Activated naive CD8-positive, alpha-beta T cell treated with anti-CD3 and anti-CD28 coated beads, Interleukin-2, amount 10 ng/mL, durations not matched to agents 7 days and 5 days (primary cell): ENCODE data around the gene MPPED1. TPM values are rescaled to one million over a fixed set of nuclear protein-coding genes. Genes with fewer than 3 reads are reported as not detected.

Experiments
- ATAC-seq: fragments of 150-1000 bp; cut with Tn5 transposase; one replicate; pipeline ENCODE4 v1.10.0; 2021; ENCODE audit warnings: low read depth, moderate library complexity
- POLR2A ChIA-PET: fragments of 350-600 bp; sonication (Branson Sonifier 250); formaldehyde crosslinking; loops from one replicate; lab custom pipeline; 2021; ENCODE audit warnings: antibody characterized with exemption; lab: Charles Lee
- DNase-seq: peaks from one replicate; pipeline ENCODE4 v3.0.0; 2021
- H3K27ac Mint-ChIP-seq: one replicate; pipeline ENCODE4 v1.8.0; 2022; ENCODE audit warnings: mild to moderate bottlenecking, mixed read lengths
- H3K27me3 Mint-ChIP-seq: one replicate; pipeline ENCODE4 v1.8.0; 2022; ENCODE audit warnings: mild to moderate bottlenecking, moderate library complexity, mixed read lengths
- H3K36me3 Mint-ChIP-seq: one replicate; pipeline ENCODE4 v1.8.0; 2021; ENCODE audit warnings: mild to moderate bottlenecking, mixed read lengths
- H3K4me1 Mint-ChIP-seq: one replicate; pipeline ENCODE4 v1.8.0; 2021; ENCODE audit warnings: mixed read lengths
- H3K4me3 Mint-ChIP-seq: one replicate; pipeline ENCODE4 v1.8.0; 2022; ENCODE audit warnings: mild to moderate bottlenecking, moderate library complexity, mixed read lengths
- H3K9me3 Mint-ChIP-seq: one replicate; pipeline ENCODE4 v1.8.0; 2021; ENCODE audit warnings: mixed read lengths
- total RNA-seq, 2 experiments: library from RNA; stranded (reverse); gene quantifications; one replicate each; pipeline ENCODE4 v1.2.3, GENCODE V29; 2021

The MPPED1 gene
- total RNA-seq, 2 experiments from 2014 or later, result not detected

- Mint-ChIP-seq H3K36me3 (no peaks in the 10 kb centered on the region), H3K27ac (no peak overlapping the region), H3K27me3 (peaks cover 11% of the 10 kb centered on the region), H3K4me1 (no peaks in the 10 kb centered on the region), H3K4me3 (no peak overlapping the region), H3K9me3 (no peaks in the 10 kb centered on the region)
- ATAC-seq, result no peak
- POLR2A ChIA-PET, result no interaction called here
- no peak for DNase-seq
These were observed 109.9 kb downstream of the MPPED1 start for GRCh38 chr22:43521716-43522115.

GRCh38 chr22:43526117-43526655 lies 114.4 kb downstream of the MPPED1 start:
- peaks cover 1% of the 10 kb centered on the region for H3K4me1 Mint-ChIP-seq
- H3K36me3 Mint-ChIP-seq, result no peaks in the 10 kb centered on the region
- ATAC-seq, result no peak
- H3K27me3 Mint-ChIP-seq, result peaks cover 6% of the 10 kb centered on the region
- DNase-seq, result no peak
- H3K9me3 Mint-ChIP-seq, result no peaks in the 10 kb centered on the region
- H3K27ac Mint-ChIP-seq, result no peak overlapping the region
- no peak overlapping the region for H3K4me3 Mint-ChIP-seq
- POLR2A ChIA-PET, result no interaction called here

- Mint-ChIP-seq H3K27me3 (peaks cover 6% of the 10 kb centered on the region), H3K27ac (no peak overlapping the region), H3K4me1 (peaks cover 1% of the 10 kb centered on the region), H3K9me3 (no peaks in the 10 kb centered on the region), H3K36me3 (no peaks in the 10 kb centered on the region), H3K4me3 (no peak overlapping the region)
- DNase-seq (no peak), ATAC-seq (no peak)
- POLR2A ChIA-PET, result no interaction called here
These were observed 115.1 kb downstream of the MPPED1 start for GRCh38 chr22:43526946-43527345.

- peaks cover 6% of the 10 kb centered on the region for H3K27me3 Mint-ChIP-seq
- H3K4me3 Mint-ChIP-seq, result no peak overlapping the region
- POLR2A ChIA-PET, result no interaction called here
- DNase-seq (no peak), ATAC-seq (no peak)
- no peak overlapping the region for H3K27ac Mint-ChIP-seq
- H3K9me3 Mint-ChIP-seq, result no peaks in the 10 kb centered on the region
- peaks cover 1% of the 10 kb centered on the region for H3K4me1 Mint-ChIP-seq
- H3K36me3 Mint-ChIP-seq, result no peaks in the 10 kb centered on the region
These were observed 117.0 kb downstream of the MPPED1 start for GRCh38 chr22:43528601-43529360.

- Mint-ChIP-seq H3K36me3 (no peaks in the 10 kb centered on the region), H3K27ac (no peak overlapping the region), H3K4me1 (peaks cover 1% of the 10 kb centered on the region), H3K27me3 (peaks cover 5% of the 10 kb centered on the region), H3K4me3 (no peak overlapping the region), H3K9me3 (no peaks in the 10 kb centered on the region)
- no peak for DNase-seq
- ATAC-seq, result no peak
- POLR2A ChIA-PET, result no interaction called here
These were observed 117.6 kb downstream of the MPPED1 start for GRCh38 chr22:43529461-43529860.

- POLR2A ChIA-PET, result no interaction called here
- ATAC-seq (no peak), DNase-seq (no peak)
- Mint-ChIP-seq H3K27me3 (peaks cover under 1% of the 10 kb centered on the region), H3K4me3 (no peak overlapping the region), H3K27ac (no peak overlapping the region), H3K36me3 (no peaks in the 10 kb centered on the region), H3K9me3 (no peaks in the 10 kb centered on the region), H3K4me1 (peaks cover 1% of the 10 kb centered on the region)
These were observed 118.1 kb downstream of the MPPED1 start for GRCh38 chr22:43529934-43530333.

- DNase-seq (no peak), ATAC-seq (no peak)
- POLR2A ChIA-PET, result no interaction called here
- Mint-ChIP-seq H3K27me3 (no peaks in the 10 kb centered on the region), H3K27ac (no peak overlapping the region), H3K9me3 (no peaks in the 10 kb centered on the region), H3K4me3 (no peak overlapping the region), H3K36me3 (no peaks in the 10 kb centered on the region), H3K4me1 (peaks cover 1% of the 10 kb centered on the region)
These were observed 118.8 kb downstream of the MPPED1 start for GRCh38 chr22:43530349-43531201.

- DNase-seq (no peak), ATAC-seq (no peak)
- Mint-ChIP-seq H3K4me3 (no peak overlapping the region), H3K27me3 (no peaks in the 10 kb centered on the region), H3K9me3 (no peaks in the 10 kb centered on the region), H3K27ac (no peak overlapping the region), H3K36me3 (no peaks in the 10 kb centered on the region), H3K4me1 (peaks cover 1% of the 10 kb centered on the region)
- POLR2A ChIA-PET, result no interaction called here
These were observed 119.8 kb downstream of the MPPED1 start for GRCh38 chr22:43531651-43532050.

- POLR2A ChIA-PET, result no interaction called here
- Mint-ChIP-seq H3K27me3 (no peaks in the 10 kb centered on the region), H3K4me3 (no peak overlapping the region), H3K36me3 (no peaks in the 10 kb centered on the region), H3K9me3 (no peaks in the 10 kb centered on the region), H3K27ac (no peak overlapping the region), H3K4me1 (peaks cover 1% of the 10 kb centered on the region)
- DNase-seq (no peak), ATAC-seq (no peak)
These were observed 120.7 kb downstream of the MPPED1 start for GRCh38 chr22:43532301-43533155.

GRCh38 chr22:43533156-43533530 lies 121.3 kb downstream of the MPPED1 start:
- Mint-ChIP-seq H3K27ac (no peak overlapping the region), H3K4me1 (peaks cover 1% of the 10 kb centered on the region), H3K4me3 (no peak overlapping the region), H3K27me3 (peaks cover 2% of the 10 kb centered on the region), H3K36me3 (no peaks in the 10 kb centered on the region), H3K9me3 (no peaks in the 10 kb centered on the region)
- no peak for ATAC-seq
- POLR2A ChIA-PET, result no interaction called here
- no peak for DNase-seq

GRCh38 chr22:43533656-43534428 lies 122.0 kb downstream of the MPPED1 start:
- ATAC-seq (no peak), DNase-seq (no peak)
- Mint-ChIP-seq H3K9me3 (no peaks in the 10 kb centered on the region), H3K27me3 (peaks cover 3% of the 10 kb centered on the region), H3K36me3 (no peaks in the 10 kb centered on the region), H3K4me3 (no peak overlapping the region), H3K27ac (no peak overlapping the region), H3K4me1 (peaks cover 1% of the 10 kb centered on the region)
- POLR2A ChIA-PET, result no interaction called here

- DNase-seq (no peak), ATAC-seq (no peak)
- POLR2A ChIA-PET, result no interaction called here
- Mint-ChIP-seq H3K4me1 (no peaks in the 10 kb centered on the region), H3K9me3 (no peaks in the 10 kb centered on the region), H3K36me3 (no peaks in the 10 kb centered on the region), H3K27ac (no peak overlapping the region), H3K4me3 (no peak overlapping the region), H3K27me3 (peaks cover 3% of the 10 kb centered on the region)
These were observed 123.1 kb downstream of the MPPED1 start for GRCh38 chr22:43534916-43535315.
